Stimulated activated CD4-positive, alpha-beta T cell treated with anti-CD3 and anti-CD28 coated beads, Interleukin-1b, Interleukin-23, amount 100 ng/mL, for 4 hours (primary cell): ENCODE measurements around the gene STON2.

ENCODE experiments used
- DNase-seq, 2 donors: peaks; one replicate each; pipeline ENCODE4 v3.0.0-alpha.2; 2020; ENCODE audit warnings: low read depth in 2 of 2

STON2 gene

DNA sequence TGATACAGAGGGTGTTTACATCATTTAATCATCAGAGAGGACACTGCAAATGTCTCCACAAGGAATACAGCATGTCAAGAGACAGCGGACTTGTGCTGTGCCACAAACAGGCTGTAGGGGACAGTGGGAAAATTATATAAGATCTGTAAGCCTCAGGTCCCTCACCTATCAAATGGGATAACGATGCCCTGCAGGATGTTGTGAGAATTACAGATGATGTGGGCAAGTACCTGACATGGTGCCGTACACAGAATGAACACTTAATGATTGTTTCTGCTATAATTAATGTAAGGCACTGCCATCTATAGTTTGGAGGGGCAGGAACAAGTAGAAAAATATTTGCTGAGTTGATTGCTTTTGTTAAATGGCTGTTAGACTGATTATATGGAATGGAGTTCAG is 97.5 kb downstream of the STON2 start:
- DNase-seq, result no peak

GRCh38 chr14:81301813-81302212 is 98.3 kb downstream of the STON2 start:
- DNase-seq, result no peak

GRCh38 chr14:81301371-81301770 is 98.8 kb downstream of the STON2 start:
- DNase-seq, result no peak

DNA sequence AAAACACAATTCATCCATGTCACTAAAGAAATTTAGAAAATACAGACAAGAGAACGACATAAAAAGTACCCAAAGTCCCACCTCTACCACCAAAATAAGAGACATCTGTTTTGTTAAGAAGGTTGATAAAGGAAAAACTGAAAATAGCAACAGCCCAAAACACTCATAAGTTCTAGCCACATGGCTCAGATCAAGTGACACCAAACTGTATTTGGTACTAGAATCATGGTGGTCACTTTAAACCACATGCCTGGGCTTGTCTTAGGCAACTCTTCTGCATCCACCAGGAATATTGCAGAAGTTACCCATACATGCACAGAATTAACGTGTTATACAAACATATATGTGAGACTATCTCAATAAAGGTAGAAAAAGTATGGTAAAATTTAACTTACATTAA is 101.2 kb downstream of the STON2 start:
- no peak for DNase-seq

DNA sequence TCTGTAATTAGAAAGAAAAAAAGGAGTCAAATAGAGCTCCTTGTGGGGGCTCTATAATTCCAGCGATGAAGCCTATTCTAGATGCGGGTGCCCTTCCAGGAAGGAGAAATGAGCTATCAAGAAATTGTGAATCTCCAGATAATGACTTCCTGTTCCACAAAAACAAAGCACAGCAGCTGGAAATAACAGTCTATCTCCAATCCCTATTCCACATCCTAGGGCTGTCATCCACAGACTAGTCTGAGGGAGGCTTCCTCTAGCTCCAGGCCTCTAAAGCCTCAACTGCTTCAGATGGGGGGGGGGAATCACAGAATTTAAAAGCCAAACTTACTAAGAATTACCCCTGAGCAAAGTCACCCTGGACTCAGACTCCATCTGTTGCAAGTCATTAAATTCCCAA is 102.0 kb downstream of the STON2 start:
- DNase-seq, result no peak

- DNase-seq, result no peak
These were observed 103.9 kb downstream of the STON2 start for GRCh38 chr14:81295958-81296923.

GRCh38 chr14:81289516-81289915 is 110.6 kb downstream of the STON2 start:
- DNase-seq, result no peak

DNA sequence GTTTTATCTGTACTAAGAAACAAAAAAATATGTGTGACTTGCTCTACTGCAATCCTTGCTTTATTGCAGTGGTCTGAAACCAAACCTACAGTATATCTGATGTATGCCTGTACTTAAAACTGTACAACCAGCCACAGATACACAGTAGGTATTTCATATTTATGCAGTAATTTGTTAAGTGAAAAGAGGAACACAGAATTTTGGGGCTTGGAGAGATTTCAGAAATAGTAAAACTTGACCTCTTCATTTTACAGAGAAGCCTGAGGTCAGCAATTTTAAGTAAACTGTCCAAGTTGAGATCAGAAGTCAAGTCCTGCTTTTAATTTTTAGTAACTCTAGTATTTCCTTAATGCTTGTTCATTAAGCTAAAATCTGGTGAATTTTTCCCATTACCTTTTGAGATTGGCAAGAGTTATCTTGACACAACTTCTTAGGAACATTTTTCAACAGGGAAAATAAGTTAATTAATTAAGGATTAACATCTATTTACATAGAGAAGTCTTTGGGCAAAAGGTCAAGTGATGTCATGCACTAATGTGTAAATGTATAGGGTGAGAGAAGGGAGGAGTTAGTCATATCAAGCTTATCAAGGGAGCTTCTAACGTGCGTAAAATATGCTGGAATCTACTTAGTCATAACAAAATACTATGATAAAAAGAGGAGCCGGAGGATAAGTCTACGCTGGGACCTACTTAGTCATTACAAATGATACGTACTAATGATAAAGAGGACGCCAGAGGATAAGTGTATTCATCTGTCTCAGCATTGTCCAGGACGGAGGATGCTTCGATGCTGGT is 113.4 kb downstream of the STON2 start:
- DNase-seq, result no peak

- DNase-seq, result no peak
These were observed 114.9 kb downstream of the STON2 start for GRCh38 chr14:81285245-81285644.

DNA sequence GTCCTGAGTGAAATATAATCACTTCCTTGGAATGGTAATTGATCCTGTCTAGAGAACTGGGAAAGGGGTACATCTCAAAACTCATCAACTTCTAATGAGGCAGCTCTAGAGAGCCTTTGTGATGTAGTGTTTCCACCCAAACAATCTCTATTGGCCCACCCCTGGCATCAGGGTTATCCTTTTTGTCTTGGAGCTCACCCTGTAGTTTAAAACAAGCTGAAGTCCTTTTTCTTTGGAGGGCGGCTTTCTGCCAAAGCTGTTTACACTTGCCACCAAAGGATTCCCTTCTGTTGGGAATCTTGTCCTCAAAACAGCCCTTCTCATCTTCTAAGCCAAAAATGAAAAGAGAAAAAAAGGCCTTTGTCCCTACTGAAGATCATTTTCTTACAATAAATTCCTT is 118.8 kb downstream of the STON2 start:
- no peak for DNase-seq

DNA sequence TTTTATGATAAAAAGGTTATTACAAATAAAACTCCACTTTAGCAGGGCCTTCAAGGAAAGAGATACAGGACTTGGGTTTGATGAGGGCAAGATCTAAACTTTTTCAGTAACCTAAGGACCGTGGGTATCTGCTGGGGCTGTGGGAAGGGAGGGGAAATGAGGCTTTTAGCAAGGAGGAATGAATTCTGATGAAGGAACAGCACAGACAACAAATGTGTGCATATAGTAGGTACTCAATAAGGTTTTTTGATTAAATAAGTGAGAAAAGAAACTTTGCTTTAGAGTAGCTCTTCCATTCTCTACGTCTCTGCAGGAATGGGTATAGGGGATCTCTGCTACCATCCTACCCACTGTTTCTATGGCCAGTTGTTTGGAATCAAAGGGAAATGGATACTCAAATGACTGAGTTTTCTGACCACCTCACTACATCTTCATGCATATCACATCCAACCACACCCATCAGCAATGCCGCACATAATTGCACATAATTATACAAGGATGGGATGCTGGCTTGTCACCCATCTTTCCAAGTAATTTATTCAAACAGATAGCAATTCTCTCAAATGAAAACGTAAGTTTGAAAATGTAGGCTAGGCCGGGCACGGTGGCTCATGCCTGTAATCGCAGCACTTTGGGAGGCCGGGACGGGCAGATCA is 119.9 kb downstream of the STON2 start:
- DNase-seq, result no peak

- no peak for DNase-seq
These were observed 123.0 kb downstream of the STON2 start for GRCh38 chr14:81277096-81277495.

GRCh38 chr14:81276073-81277069 is 123.8 kb downstream of the STON2 start:
- DNase-seq, result no peak

GRCh38 chr14:81275305-81276072 is 124.6 kb downstream of the STON2 start:
- no peak for DNase-seq

GRCh38 chr14:81273961-81274575 is 126.1 kb downstream of the STON2 start:
- no peak for DNase-seq

GRCh38 chr14:81273521-81273920 is 126.6 kb downstream of the STON2 start:
- DNase-seq, result no peak

DNA sequence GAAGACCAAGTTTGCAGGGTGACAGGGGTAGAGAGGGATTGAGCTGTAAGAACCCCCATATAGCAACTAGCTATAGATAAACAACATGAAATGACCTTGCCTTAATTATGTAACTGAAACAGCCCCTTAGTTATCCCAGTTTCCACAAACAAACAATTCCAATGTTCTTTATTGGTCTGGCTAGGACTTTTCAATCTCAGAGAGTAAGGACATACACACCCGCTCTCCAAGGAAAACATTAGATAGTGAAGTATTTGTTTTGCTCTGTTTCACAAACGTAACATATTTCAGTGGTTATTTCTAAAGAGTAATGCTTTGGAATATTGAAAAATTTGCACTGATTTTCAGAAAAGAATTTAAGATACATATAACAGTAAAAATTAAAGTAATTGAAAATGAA is 127.8 kb downstream of the STON2 start:
- DNase-seq, result no peak

GRCh38 chr14:81269979-81270375 is 130.1 kb downstream of the STON2 start:
- DNase-seq, result no peak

DNA sequence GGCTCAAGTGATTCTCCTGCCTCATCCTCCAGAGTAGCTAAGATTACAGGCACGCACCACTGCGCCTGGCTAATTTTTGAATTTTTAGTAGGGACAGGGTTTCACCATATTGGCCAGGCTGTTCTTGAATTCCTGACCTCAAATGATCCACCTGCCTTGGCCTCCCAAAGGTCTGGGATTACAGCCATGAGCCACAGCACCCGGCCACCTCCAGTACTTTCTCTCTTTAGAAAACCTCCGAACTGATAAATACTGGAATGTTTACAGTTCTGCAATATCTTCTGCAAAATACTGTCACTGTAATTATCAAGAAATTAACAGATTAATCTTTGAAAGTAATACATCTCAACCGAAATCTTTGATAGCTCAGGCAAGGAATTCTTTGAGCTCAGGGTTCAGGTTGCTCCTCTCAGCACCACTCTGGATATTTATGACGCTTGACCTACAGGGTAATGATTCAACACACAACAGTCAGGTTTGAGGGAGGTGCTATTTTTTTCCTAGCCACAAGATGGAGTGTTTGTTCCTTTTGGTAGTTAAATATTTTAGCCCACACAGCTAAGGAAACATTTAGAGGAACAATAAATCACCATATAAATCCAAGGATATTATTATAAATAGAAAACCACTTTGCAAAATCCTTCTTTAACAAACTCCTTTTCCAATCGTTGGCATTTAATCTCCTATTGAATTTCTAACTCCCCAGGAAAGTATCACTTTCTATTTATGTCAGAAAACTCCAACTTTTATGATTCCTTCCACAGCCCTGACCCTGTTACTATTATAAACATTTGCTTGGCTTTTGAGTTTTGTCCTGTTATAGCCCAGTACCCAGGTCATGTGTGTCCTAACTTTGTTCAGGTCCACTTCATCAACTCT is 130.8 kb downstream of the STON2 start:
- peak in 1 of 2 donors; percentile 3 for DNase-seq
